H9 (cell line): ENCODE results near the gene SOBP. TPM values are rescaled to one million over a fixed set of nuclear protein-coding genes. Genes with fewer than 3 reads are reported as not detected.

Source experiments
- DNase-seq: peaks from one replicate; pipeline ENCODE4 v3.0.0-alpha.2; 2017
- H2AFZ ChIP-seq: one replicate; pipeline ENCODE4 v1.6.1; 2013; ENCODE audit warnings: mild to moderate bottlenecking, low read length, control low read depth, moderate library complexity
- H2AK5ac ChIP-seq: 2 replicates; pipeline ENCODE4 v1.6.1; 2013; ENCODE audit warnings: low read length, control low read depth, mixed read lengths; ENCODE audit not compliant: insufficient read length
- H2BK120ac ChIP-seq: one replicate; pipeline ENCODE4 v1.6.1; 2013; ENCODE audit warnings: low read depth, mild to moderate bottlenecking, low read length, control low read depth, inconsistent platforms; ENCODE audit not compliant: poor library complexity, severe bottlenecking
- H2BK12ac ChIP-seq: 2 replicates; pipeline ENCODE4 v1.6.1; 2013; ENCODE audit warnings: low read length, control low read depth, mixed read lengths, low read depth; ENCODE audit not compliant: insufficient read length
- H2BK15ac ChIP-seq: 2 replicates; pipeline ENCODE4 v1.6.1; 2013; ENCODE audit warnings: low read depth, low read length, control low read depth
- H2BK20ac ChIP-seq: one replicate; pipeline ENCODE4 v1.6.1; 2013; ENCODE audit warnings: low read depth, mild to moderate bottlenecking, low read length, control low read depth, inconsistent platforms; ENCODE audit not compliant: poor library complexity, severe bottlenecking
- H2BK5ac ChIP-seq: 2 replicates; pipeline ENCODE4 v1.6.1; 2013; ENCODE audit warnings: low read length, control low read depth, mixed read lengths; ENCODE audit not compliant: insufficient read length
- H3K14ac ChIP-seq: 2 replicates; pipeline ENCODE4 v1.6.1; 2013; ENCODE audit warnings: low read length, control low read depth; ENCODE audit not compliant: insufficient read depth
- H3K18ac ChIP-seq: 2 replicates; pipeline ENCODE4 v1.6.1; 2013; ENCODE audit warnings: low read depth, mild to moderate bottlenecking, mixed read lengths, low read length, control low read depth; ENCODE audit not compliant: insufficient read length
- H3K23ac ChIP-seq: 2 replicates; pipeline ENCODE4 v1.6.1; 2013; ENCODE audit warnings: low read length, control low read depth, mixed read lengths, low read depth; ENCODE audit not compliant: insufficient read length
- H3K23me2 ChIP-seq: 2 replicates; pipeline ENCODE4 v1.6.1; 2013; ENCODE audit warnings: low read depth, mild to moderate bottlenecking, mixed read lengths, low read length, control low read depth; ENCODE audit not compliant: insufficient read length, poor library complexity, severe bottlenecking
- H3K27ac ChIP-seq: 2 replicates; pipeline ENCODE4 v1.5.1; 2013; ENCODE audit warnings: low read length, control low read depth, mixed read lengths, low read depth; ENCODE audit not compliant: insufficient read length
- H3K27me3 ChIP-seq: 2 replicates; pipeline ENCODE4 v1.6.1; 2013; ENCODE audit warnings: low read length, control low read depth, inconsistent platforms; ENCODE audit not compliant: insufficient read depth
- H3K4ac ChIP-seq: 2 replicates; pipeline ENCODE4 v1.6.1; 2013; ENCODE audit warnings: low read depth, mild to moderate bottlenecking, control low read depth, inconsistent platforms, low read length, moderate library complexity
- H3K4me1 ChIP-seq: 2 replicates; pipeline ENCODE4 v1.6.1; 2013; ENCODE audit warnings: low read length, control low read depth, inconsistent platforms; ENCODE audit not compliant: insufficient read depth
- H3K4me2 ChIP-seq: 2 replicates; pipeline ENCODE4 v1.6.1; 2013; ENCODE audit warnings: low read length, control low read depth, mixed read lengths; ENCODE audit not compliant: insufficient read length, insufficient read depth
- H3K56ac ChIP-seq: 2 replicates; pipeline ENCODE4 v1.6.1; 2013; ENCODE audit warnings: low read depth, mild to moderate bottlenecking, mixed read lengths, low read length, control low read depth; ENCODE audit not compliant: insufficient read length
- H3K79me1 ChIP-seq: 2 replicates; pipeline ENCODE4 v1.6.1; 2013; ENCODE audit warnings: low read depth, mild to moderate bottlenecking, moderate library complexity, low read length, control low read depth, inconsistent platforms; ENCODE audit not compliant: insufficient read depth, poor library complexity, severe bottlenecking
- H3K79me2 ChIP-seq: 2 replicates; pipeline ENCODE4 v1.6.1; 2013; ENCODE audit warnings: low read length, control low read depth, inconsistent platforms; ENCODE audit not compliant: insufficient read depth
- H3K9ac ChIP-seq: 2 replicates; pipeline ENCODE4 v1.6.1; 2013; ENCODE audit warnings: low read length, control low read depth, mixed read lengths; ENCODE audit not compliant: insufficient read length; ENCODE audit errors: extremely low read depth
- H3K9me3 ChIP-seq: one replicate; pipeline ENCODE4 v1.6.1; 2013; ENCODE audit warnings: low read depth, low read length, inconsistent platforms; ENCODE audit not compliant: control insufficient read depth
- H3T11ph ChIP-seq: one replicate; pipeline ENCODE4 v1.6.1; 2013; ENCODE audit warnings: mild to moderate bottlenecking, low read length, control low read depth, inconsistent platforms
- H4K20me1 ChIP-seq: one replicate; pipeline ENCODE4 v1.6.1; 2013; ENCODE audit not compliant: control insufficient read depth, insufficient read length, insufficient read depth
- H4K5ac ChIP-seq: 2 replicates; pipeline ENCODE4 v1.6.1; 2013; ENCODE audit warnings: low read depth, mild to moderate bottlenecking, mixed read lengths, low read length, control low read depth; ENCODE audit not compliant: insufficient read length
- H4K8ac ChIP-seq: replicated peaks from 2 replicates; pipeline ENCODE4 v1.6.1; 2013; ENCODE audit warnings: low read length, control low read depth, mixed read lengths, low read depth; ENCODE audit not compliant: insufficient read length
- H4K91ac ChIP-seq: 2 replicates; pipeline ENCODE4 v1.6.1; 2013; ENCODE audit warnings: low read depth, mild to moderate bottlenecking, moderate library complexity, mixed read lengths, low read length, control low read depth; ENCODE audit not compliant: insufficient read length
- H3K27ac Mint-ChIP-seq, 3 experiments: 2 replicates in 2 of 3; 3 replicates in 1 of 3; pipeline ENCODE4 v1.8.0; 2020 to 2021; ENCODE audit warnings: mixed read lengths in 3 of 3, mild to moderate bottlenecking in 1 of 3, moderate library complexity in 1 of 3
- H3K27me3 Mint-ChIP-seq: 2 replicates; pipeline ENCODE4 v1.8.0; 2021; ENCODE audit warnings: low read depth, mild to moderate bottlenecking, moderate library complexity, mixed read lengths
- H3K36me3 Mint-ChIP-seq, 3 experiments: 2 replicates in 2 of 3; 3 replicates in 1 of 3; pipeline ENCODE4 v1.8.0; 2020 to 2021; ENCODE audit warnings: low read depth in 3 of 3, mixed read lengths in 3 of 3; ENCODE audit not compliant: insufficient read depth in 1 of 3
- H3K4me1 Mint-ChIP-seq, 2 experiments: 2 replicates each; pipeline ENCODE4 v1.8.0; 2020; ENCODE audit warnings: mixed read lengths in 2 of 2
- H3K4me3 Mint-ChIP-seq, 2 experiments: 2 replicates in 1 of 2; 3 replicates in 1 of 2; pipeline ENCODE4 v1.8.0; 2020 to 2021; ENCODE audit warnings: mild to moderate bottlenecking in 2 of 2, mixed read lengths in 2 of 2, moderate library complexity in 1 of 2
- H3K9me3 Mint-ChIP-seq, 2 experiments: 2 replicates in 1 of 2; 3 replicates in 1 of 2; pipeline ENCODE4 v1.8.0; 2020; ENCODE audit warnings: mild to moderate bottlenecking in 2 of 2, mixed read lengths in 2 of 2, moderate library complexity in 1 of 2
- WGBS: extraction: QIAGEN DNeasy Blood & Tissue Kit; methylation state at CpG from one replicate; pipeline ENCODE4 v1.1.7; 2013; ENCODE audit warnings: missing lambda C conversion rate, low lambda C conversion rate, mixed read lengths; ENCODE audit not compliant: insufficient read length; ENCODE audit errors: extremely low coverage; 5-methylcytosine and 5-hydroxymethylcytosine counted together
- total RNA-seq: library from RNA; stranded (reverse); gene quantifications from 2 replicates; pipeline ENCODE4 v1.2.1, GENCODE V29; 2021
- TF ChIP-seq, protein P1 (sequence below): fragments of 200-600 bp; sonication (generic); conservative IDR thresholded peaks from 3 replicates; pipeline ENCODE4 v1.8.0; 2021; ENCODE audit warnings: antibody characterized with exemption, mild to moderate bottlenecking

SOBP gene
- total RNA-seq, 1 experiment from 2014 or later = 4.3 TPM

DNA sequence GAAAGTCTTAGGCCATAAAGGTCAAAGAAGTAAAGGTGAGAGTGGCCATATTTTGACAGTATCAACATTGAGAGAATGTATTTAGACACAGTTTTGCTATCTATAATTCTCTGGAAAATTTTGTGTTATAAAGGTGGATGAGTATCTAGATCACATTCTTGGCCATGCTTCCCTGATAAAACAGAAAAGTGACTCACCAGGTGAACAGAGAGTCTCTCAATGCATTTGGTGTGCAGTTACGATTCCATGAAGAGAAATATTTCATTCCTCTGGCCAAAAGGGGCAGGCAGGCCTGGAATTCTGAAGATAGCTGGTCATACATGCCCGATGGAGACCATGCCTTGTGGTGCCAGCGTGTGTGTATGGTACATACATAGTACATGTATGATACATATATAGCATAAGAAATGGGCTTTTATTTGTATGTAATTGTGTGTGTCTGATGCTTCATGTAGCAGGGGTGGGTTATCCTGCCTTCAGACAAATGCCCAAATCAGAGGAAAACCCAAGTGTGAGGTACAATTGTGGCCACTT lies 164.0 kb downstream of the SOBP start:
- Histone ChIP-seq H3K9me3 (no peaks in the 10 kb centered on the region), H3K23me2 (no peaks in the 10 kb centered on the region), H3T11ph (no peak overlapping the region), H2BK20ac (no peak overlapping the region), H3K9ac (no peak overlapping the region), H3K27me3 (no peaks in the 10 kb centered on the region), H2AK5ac (no peak overlapping the region), H2BK5ac (no peak overlapping the region), H2BK120ac (no peak overlapping the region), H2BK12ac (no peak overlapping the region), H4K91ac (no peak overlapping the region), H3K14ac (no peak overlapping the region), H3K27ac (no peak overlapping the region), H2AFZ (no peak overlapping the region), H3K4ac (no peak overlapping the region), H3K23ac (no peak overlapping the region), H2BK15ac (no peak overlapping the region), H4K8ac (no peak overlapping the region), H3K56ac (no peak overlapping the region), H3K4me2 (no peak overlapping the region), H4K5ac (no peak overlapping the region), H3K79me2 (no peaks in the 10 kb centered on the region), H3K18ac (no peak overlapping the region), H3K79me1 (no peaks in the 10 kb centered on the region), H4K20me1 (no peaks in the 10 kb centered on the region), H3K4me1 (no peaks in the 10 kb centered on the region)
- DNase-seq = no peak
- WGBS = no CpG with 5 or more reads among the region's 3 CpGs
- Mint-ChIP-seq H3K4me3 (no peak overlapping the region), H3K27me3 (no peaks in the 10 kb centered on the region), H3K36me3 (no peaks in the 10 kb centered on the region), H3K9me3 (peaks cover 0 to 9% of the 10 kb centered on the region in 2 experiments; a peak in 2 of 5 replicates), H3K4me1 (peaks cover 23 to 30% of the 10 kb centered on the region in 2 experiments), H3K27ac (no peak overlapping the region)
- TF ChIP-seq, protein P1, sequence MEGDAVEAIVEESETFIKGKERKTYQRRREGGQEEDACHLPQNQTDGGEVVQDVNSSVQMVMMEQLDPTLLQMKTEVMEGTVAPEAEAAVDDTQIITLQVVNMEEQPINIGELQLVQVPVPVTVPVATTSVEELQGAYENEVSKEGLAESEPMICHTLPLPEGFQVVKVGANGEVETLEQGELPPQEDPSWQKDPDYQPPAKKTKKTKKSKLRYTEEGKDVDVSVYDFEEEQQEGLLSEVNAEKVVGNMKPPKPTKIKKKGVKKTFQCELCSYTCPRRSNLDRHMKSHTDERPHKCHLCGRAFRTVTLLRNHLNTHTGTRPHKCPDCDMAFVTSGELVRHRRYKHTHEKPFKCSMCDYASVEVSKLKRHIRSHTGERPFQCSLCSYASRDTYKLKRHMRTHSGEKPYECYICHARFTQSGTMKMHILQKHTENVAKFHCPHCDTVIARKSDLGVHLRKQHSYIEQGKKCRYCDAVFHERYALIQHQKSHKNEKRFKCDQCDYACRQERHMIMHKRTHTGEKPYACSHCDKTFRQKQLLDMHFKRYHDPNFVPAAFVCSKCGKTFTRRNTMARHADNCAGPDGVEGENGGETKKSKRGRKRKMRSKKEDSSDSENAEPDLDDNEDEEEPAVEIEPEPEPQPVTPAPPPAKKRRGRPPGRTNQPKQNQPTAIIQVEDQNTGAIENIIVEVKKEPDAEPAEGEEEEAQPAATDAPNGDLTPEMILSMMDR = no peak
